Measurements from ENCODE around the gene LHFPL5.

LHFPL5 gene

DNA sequence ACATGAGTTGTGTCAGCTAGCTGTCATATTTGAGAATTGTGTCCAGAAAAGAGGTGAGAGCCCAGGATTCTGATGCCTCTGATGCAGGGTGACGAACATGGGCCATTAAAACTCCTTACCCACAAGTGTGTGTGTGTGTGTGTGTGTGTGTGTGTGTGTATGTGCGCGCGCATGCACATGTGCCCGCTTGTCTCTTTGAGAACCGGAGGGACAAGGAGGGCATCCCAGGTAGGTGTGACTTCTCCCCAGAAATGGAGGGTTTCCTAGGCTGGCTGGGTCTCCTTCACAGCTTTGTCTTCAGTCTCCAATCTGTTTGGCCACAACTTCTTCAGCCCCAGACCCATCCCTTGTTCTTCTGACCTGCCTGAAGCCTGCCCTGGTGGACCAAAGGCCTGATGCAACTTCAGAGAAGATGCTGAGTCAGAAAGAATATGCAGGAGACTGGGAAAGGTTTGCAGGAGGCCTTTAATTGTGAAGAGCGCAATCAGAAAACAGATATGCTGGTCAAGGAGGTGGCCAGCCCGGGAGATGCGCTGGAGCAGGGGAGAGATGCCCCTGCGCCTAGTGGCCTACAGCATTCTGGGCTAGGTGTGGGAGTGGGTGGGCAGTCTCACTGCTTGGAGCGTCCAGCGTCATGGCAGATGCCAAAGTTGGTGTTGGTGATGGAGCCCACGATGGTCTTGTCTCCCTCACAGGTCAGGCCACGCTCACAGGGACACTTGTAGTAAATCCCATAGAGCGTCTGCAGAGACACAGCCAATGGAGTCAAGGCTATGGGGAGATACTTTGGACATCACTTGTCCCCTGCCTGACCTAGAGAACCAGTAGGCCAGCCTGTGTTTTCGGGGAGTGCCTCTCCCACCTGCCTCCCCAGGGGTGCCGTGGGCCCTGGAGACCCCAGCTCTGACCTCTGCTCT, 10.4 kb upstream of the LHFPL5 start:
- Histone ChIP-seq H3K27me3 (ENCODE audit: control insufficient read depth, insufficient read depth, low read length) (no peaks in the 10 kb centered on the region), H3K36me3 (ENCODE audit: control insufficient read depth, insufficient read depth, low read length) (no peaks in the 10 kb centered on the region), H3K27ac (ENCODE audit: low read depth, low read length) (no peak overlapping the region), H3K9me3 (ENCODE audit: control insufficient read depth, insufficient read depth, low read length) (no peaks in the 10 kb centered on the region), H3K9ac (ENCODE audit: low read depth, low read length) (no peak overlapping the region), H3K4me1 (ENCODE audit: control insufficient read depth, insufficient read depth, low read length) (no peaks in the 10 kb centered on the region), H3K4me3 (ENCODE audit: low read depth, low read length) (no peak overlapping the region)

DNA sequence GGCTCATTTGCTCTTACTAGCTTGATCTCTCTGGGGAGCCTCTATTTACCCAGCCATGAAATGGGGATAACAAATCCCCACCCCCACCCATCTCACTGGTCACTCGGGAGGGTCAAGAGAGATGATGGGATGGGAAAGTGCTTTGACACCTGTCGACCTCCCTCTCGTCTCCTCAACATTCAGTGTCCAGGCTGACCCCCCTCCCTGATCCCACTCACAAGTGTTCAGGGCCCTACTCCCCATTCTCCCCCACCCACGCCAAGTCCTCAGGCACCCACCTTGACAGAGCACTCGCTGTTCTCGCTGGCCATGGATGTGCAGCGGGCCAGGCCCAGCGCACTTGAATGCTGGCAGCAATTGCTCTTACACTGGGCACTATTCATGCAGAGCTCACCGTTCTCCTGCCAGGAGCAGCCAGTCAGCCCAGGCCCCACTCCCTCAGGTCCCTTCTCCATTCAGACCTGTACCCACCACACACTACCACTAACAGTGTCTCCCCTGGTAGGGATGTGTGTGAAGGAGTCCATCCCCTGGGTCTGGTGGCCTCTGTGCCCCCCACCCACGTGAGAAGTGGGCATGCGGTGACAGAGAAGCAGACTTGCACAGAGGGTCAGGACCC, 9.6 kb upstream of the LHFPL5 start:
- no peaks in the 10 kb centered on the region for H3K27me3 ChIP-seq (ENCODE audit: control insufficient read depth, insufficient read depth, low read length)
- H3K4me3 ChIP-seq (ENCODE audit: low read depth, low read length), result no peak overlapping the region
- no peaks in the 10 kb centered on the region for H3K9me3 ChIP-seq (ENCODE audit: control insufficient read depth, insufficient read depth, low read length)
- no peaks in the 10 kb centered on the region for H3K4me1 ChIP-seq (ENCODE audit: control insufficient read depth, insufficient read depth, low read length)
- no peak overlapping the region for H3K9ac ChIP-seq (ENCODE audit: low read depth, low read length)
- H3K27ac ChIP-seq (ENCODE audit: low read depth, low read length), result no peak overlapping the region
- no peaks in the 10 kb centered on the region for H3K36me3 ChIP-seq (ENCODE audit: control insufficient read depth, insufficient read depth, low read length)

DNA sequence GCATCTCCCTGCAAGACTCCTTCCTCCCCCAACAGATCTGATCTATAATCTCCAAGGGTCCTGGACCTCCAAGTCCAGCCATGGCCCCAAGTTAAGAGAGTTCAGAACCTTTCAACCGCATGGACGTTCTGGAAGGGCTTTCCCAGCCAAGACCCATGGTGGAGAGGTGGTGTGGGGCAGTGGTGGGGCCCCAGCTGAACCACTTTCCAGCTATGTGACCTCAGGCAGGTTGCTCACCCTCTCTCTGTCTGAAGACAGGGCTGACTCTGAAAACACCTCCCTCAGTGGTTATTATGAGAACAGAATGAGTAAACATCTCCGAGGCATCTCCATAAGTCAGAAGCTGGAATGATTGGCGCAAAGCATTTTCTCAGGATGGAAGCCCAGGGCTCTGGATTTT, 8.9 kb upstream of the LHFPL5 start:
- H3K4me1 ChIP-seq (ENCODE audit: control insufficient read depth, insufficient read depth, low read length), result no peaks in the 10 kb centered on the region
- H3K9ac ChIP-seq (ENCODE audit: low read depth, low read length), result no peak overlapping the region
- no peaks in the 10 kb centered on the region for H3K9me3 ChIP-seq (ENCODE audit: control insufficient read depth, insufficient read depth, low read length)
- H3K4me3 ChIP-seq (ENCODE audit: low read depth, low read length), result no peak overlapping the region
- no peaks in the 10 kb centered on the region for H3K36me3 ChIP-seq (ENCODE audit: control insufficient read depth, insufficient read depth, low read length)
- no peak overlapping the region for H3K27ac ChIP-seq (ENCODE audit: low read depth, low read length)
- no peaks in the 10 kb centered on the region for H3K27me3 ChIP-seq (ENCODE audit: control insufficient read depth, insufficient read depth, low read length)

DNA sequence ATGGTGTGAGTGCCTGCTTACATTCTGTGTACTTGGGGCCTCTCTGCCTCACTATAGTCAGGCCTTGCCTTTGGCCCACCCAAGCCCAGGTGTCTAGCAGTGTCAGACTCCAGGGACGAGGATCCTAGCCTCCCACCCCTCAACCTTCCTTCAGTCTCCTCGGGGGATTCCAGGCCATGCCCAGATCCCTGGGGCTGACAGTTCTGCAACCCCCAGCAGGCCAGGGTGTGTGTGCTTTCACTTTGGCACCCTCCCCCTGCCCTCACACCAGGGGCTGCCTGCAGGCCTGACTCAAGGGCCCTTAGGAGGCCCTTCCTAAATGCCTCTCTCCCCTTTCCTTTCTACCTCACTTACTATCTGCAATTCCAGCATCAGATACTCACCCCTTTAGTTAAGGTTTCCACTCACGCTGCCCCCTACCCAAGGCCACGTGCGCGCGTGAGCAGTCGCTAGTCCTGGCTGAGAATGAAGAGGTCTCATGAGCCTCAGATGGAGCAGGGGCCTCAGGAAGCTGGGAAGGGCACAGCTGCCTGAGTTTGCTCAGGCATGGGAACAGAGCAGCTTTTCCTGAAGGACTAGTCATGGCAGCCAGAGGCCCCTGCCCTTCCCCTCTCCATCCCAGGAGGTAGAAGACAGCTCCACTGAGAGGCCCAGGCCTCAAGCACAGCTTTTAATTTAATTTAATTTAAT, 7.2 kb upstream of the LHFPL5 start:
- Histone ChIP-seq H3K36me3 (ENCODE audit: control insufficient read depth, insufficient read depth, low read length) (no peaks in the 10 kb centered on the region), H3K9me3 (ENCODE audit: control insufficient read depth, insufficient read depth, low read length) (no peaks in the 10 kb centered on the region), H3K27ac (ENCODE audit: low read depth, low read length) (no peak overlapping the region), H3K27me3 (ENCODE audit: control insufficient read depth, insufficient read depth, low read length) (no peaks in the 10 kb centered on the region), H3K9ac (ENCODE audit: low read depth, low read length) (no peak overlapping the region), H3K4me1 (ENCODE audit: control insufficient read depth, insufficient read depth, low read length) (no peaks in the 10 kb centered on the region), H3K4me3 (ENCODE audit: low read depth, low read length) (no peak overlapping the region)

DNA sequence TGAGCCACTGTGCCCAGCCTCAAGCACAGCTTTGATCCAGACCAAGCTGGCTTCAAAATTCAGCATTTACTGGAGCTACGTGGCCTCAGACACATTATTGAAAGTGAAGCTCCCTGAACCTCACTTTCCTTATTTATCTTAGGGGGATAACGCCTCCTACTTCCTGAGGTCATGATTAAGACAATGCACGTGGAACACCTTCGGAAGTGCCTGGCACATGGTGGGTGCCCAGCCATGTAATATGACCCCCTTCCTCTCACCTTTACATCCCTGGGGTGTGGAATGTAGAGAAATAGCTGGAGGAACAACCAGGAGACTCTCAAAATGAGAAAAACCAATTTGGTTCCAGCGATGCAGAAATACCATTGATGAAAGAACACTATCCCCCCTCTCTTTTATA, 6.4 kb upstream of the LHFPL5 start:
- Histone ChIP-seq H3K9ac (ENCODE audit: low read depth, low read length) (no peak overlapping the region), H3K27ac (ENCODE audit: low read depth, low read length) (no peak overlapping the region), H3K9me3 (ENCODE audit: control insufficient read depth, insufficient read depth, low read length) (no peaks in the 10 kb centered on the region), H3K36me3 (ENCODE audit: control insufficient read depth, insufficient read depth, low read length) (no peaks in the 10 kb centered on the region), H3K4me1 (ENCODE audit: control insufficient read depth, insufficient read depth, low read length) (no peaks in the 10 kb centered on the region), H3K4me3 (ENCODE audit: low read depth, low read length) (no peak overlapping the region), H3K27me3 (ENCODE audit: control insufficient read depth, insufficient read depth, low read length) (no peaks in the 10 kb centered on the region)

DNA sequence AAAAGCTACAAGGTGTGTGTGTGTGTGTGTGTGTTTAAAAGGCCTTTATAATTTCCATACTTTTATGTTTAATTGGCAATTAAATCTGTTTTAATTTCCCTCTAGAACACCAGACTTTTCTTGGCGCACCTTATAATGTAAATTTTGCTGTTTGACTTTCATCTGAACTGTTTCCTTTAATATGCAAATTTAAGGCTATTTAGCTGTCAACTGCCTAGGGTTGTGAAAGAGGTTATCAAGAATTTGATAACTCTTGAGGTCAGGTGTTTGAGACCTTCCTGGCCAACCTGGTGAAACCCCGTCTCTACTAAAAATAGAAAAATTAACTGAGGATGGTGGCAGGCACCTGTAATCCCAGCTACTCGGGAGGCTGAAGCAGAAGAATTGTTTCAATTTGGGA, 4.0 kb upstream of the LHFPL5 start:
- H3K4me1 ChIP-seq (ENCODE audit: control insufficient read depth, insufficient read depth, low read length), result peaks cover 2% of the 10 kb centered on the region; the same call in 1 of the 2 replicates
- H3K9ac ChIP-seq (ENCODE audit: low read depth, low read length), result no peak overlapping the region
- no peaks in the 10 kb centered on the region for H3K27me3 ChIP-seq (ENCODE audit: control insufficient read depth, insufficient read depth, low read length)
- H3K27ac ChIP-seq (ENCODE audit: low read depth, low read length), result no peak overlapping the region
- no peaks in the 10 kb centered on the region for H3K36me3 ChIP-seq (ENCODE audit: control insufficient read depth, insufficient read depth, low read length)
- no peak overlapping the region for H3K4me3 ChIP-seq (ENCODE audit: low read depth, low read length)
- H3K9me3 ChIP-seq (ENCODE audit: control insufficient read depth, insufficient read depth, low read length), result no peaks in the 10 kb centered on the region

DNA sequence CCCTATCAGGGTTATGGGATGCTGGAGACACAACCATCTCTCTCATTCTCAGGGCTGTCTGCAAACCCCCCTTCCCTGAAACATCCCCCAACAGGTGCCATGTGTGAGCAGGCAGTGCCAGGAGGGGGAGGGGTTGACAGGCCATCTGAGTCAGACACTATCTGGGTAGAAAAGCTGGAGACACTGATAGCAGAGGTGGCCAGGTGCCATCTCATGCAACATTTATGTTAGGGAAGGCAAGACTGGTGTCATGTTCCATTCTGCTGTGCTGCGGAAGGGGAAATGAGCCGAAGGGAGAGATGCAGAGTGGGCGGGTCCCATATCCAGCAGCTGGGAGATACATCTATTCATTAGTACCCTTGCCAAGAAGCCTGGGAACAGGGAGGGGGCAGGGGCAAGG, 3.5 kb downstream of the LHFPL5 start:
- no peaks in the 10 kb centered on the region for H3K36me3 ChIP-seq (ENCODE audit: control insufficient read depth, insufficient read depth, low read length)
- H3K9ac ChIP-seq (ENCODE audit: low read depth, low read length), result no peak overlapping the region
- no peaks in the 10 kb centered on the region for H3K9me3 ChIP-seq (ENCODE audit: control insufficient read depth, insufficient read depth, low read length)
- H3K27me3 ChIP-seq (ENCODE audit: control insufficient read depth, insufficient read depth, low read length), result no peaks in the 10 kb centered on the region
- no peak overlapping the region for H3K4me3 ChIP-seq (ENCODE audit: low read depth, low read length)
- H3K27ac ChIP-seq (ENCODE audit: low read depth, low read length), result no peak overlapping the region
- peaks cover 2% of the 10 kb centered on the region; the same call in 1 of the 2 replicates for H3K4me1 ChIP-seq (ENCODE audit: control insufficient read depth, insufficient read depth, low read length)

DNA sequence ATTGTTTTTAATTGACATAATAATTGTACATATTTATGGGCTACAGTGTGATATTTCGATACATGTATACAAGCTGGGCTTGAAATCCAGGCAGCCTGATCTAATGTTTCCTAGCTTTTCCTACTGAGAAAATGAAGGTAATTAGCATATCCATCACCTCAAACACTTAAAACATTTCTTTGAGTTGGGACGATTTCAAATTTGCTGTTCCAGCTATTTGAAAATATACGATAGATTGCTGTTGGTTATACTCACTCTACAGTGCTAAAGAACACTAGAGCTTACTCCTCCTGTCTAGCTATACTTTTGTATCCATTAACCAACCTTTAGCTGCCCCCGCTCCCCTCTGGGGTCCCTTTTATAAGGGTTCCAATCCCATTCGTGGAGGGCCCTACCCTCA, 4.7 kb downstream of the LHFPL5 start:
- Histone ChIP-seq H3K36me3 (ENCODE audit: control insufficient read depth, insufficient read depth, low read length) (no peaks in the 10 kb centered on the region), H3K9ac (ENCODE audit: low read depth, low read length) (no peak overlapping the region), H3K27me3 (ENCODE audit: control insufficient read depth, insufficient read depth, low read length) (no peaks in the 10 kb centered on the region), H3K4me3 (ENCODE audit: low read depth, low read length) (no peak overlapping the region), H3K27ac (ENCODE audit: low read depth, low read length) (no peak overlapping the region), H3K9me3 (ENCODE audit: control insufficient read depth, insufficient read depth, low read length) (no peaks in the 10 kb centered on the region), H3K4me1 (ENCODE audit: control insufficient read depth, insufficient read depth, low read length) (peaks cover 2% of the 10 kb centered on the region; the same call in 1 of the 2 replicates)

DNA sequence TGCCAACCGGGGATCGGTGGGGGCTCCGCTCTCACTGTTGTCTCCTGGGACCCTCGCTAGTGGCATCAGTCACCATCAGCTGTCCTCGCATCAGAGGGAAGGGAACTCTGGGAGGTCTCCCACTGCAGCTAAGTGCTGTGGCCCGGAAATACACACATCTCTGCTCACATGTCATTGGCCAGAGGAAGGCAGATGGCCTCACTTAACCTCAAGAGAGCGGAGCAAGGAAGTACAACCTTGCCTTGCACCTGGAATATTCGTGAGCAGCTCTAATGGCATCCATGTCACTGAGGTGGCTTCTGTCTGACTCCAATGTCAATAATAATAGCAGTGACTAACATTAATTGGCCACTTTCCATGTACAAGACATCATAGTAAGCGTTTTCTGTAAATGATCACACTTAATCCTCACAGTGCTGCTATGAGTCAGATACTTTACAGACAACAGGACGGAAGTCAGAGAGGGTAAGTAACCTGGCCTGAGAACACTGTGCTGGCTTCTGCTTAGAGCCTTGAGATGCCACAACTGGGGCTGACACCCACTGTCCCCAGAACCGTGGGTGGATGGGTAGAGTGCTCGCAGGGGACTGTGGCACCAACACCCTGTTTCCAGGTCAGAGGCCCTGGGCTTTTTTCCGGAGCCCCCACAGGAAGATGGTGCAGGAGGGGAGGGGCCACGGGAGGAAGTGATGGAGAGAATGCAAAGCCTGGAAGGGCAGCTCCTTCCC, 6.0 kb downstream of the LHFPL5 start:
- Histone ChIP-seq H3K27me3 (ENCODE audit: control insufficient read depth, insufficient read depth, low read length) (no peaks in the 10 kb centered on the region), H3K9ac (ENCODE audit: low read depth, low read length) (no peak overlapping the region)

DNA sequence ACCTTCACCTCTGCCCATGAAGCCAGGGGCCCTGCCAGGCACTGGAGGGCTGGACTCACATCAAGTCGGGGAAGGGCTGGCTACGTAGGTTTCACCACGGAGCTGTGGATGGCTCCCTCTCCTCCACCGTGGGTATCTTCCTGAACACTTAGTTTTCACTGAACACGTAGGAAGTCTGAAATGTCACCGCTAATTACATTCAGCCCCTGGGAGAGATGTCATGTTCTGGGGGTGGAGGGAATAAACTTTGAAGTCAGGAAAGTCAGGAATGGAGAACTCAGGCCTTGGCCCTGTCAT, 6.5 kb downstream of the LHFPL5 start:
- Histone ChIP-seq H3K27ac (ENCODE audit: low read depth, low read length) (no peak overlapping the region), H3K9me3 (ENCODE audit: control insufficient read depth, insufficient read depth, low read length) (no peaks in the 10 kb centered on the region; the same call in 1 of the 2 replicates), H3K4me3 (ENCODE audit: low read depth, low read length) (no peak overlapping the region), H3K36me3 (ENCODE audit: control insufficient read depth, insufficient read depth, low read length) (no peaks in the 10 kb centered on the region), H3K9ac (ENCODE audit: low read depth, low read length) (no peak overlapping the region), H3K4me1 (ENCODE audit: control insufficient read depth, insufficient read depth, low read length) (no peaks in the 10 kb centered on the region), H3K27me3 (ENCODE audit: control insufficient read depth, insufficient read depth, low read length) (no peaks in the 10 kb centered on the region)

More for the DNA sequence above, 6.0 kb downstream of the LHFPL5 start:
- no peaks in the 10 kb centered on the region for H3K4me1 ChIP-seq (ENCODE audit: control insufficient read depth, insufficient read depth, low read length)
- H3K36me3 ChIP-seq (ENCODE audit: control insufficient read depth, insufficient read depth, low read length), result no peaks in the 10 kb centered on the region
- no peak overlapping the region for H3K4me3 ChIP-seq (ENCODE audit: low read depth, low read length)
- no peak overlapping the region for H3K27ac ChIP-seq (ENCODE audit: low read depth, low read length)
- no peaks in the 10 kb centered on the region for H3K9me3 ChIP-seq (ENCODE audit: control insufficient read depth, insufficient read depth, low read length)
